Kidney glomerular epithelial cell (primary cell): ENCODE results near the gene CABLES2.

Experiments used
- DNase-seq: peaks from one replicate; lab custom pipeline; 2025; lab: John Stamatoyannopoulos, UW

Gene CABLES2

DNA sequence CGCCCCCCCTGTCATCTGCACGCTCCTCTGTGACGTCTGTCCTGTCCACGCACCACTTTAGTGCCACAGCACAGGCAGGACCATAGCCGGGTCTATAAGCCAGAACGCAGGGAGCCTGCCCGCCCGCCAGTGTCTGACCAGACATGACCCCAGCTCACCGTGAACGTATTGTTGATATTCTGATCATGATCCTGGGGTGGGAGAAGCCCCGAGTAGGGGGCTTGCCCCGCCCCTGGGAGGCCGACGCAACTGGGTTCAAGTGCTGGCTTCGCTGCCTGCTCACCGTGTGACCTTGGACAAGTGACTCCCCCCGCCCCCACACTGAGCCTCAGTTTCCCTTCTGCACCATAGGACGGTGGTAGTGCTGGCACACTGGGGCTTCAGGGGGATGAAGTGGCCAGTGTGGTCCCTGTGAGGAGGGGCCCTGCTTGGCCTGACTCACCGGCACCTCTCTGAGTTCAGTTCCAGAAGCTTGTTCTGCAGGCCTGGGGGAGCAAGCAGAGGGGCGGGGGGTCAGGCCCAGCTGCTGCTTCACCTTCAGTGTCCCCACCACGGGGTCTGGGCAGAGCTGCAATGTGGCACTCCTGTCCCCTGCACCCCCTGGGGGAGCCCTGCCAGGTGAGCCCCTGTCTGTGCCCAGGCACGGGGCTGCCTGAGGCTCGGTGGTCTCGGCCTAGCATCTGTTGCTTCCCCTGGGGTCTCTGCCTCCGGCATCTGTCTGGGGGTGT, 11.1 kb upstream of the CABLES2 start:
- DNase-seq, result no peak

- no peak for DNase-seq
Observed at GRCh38 chr20:62416651-62417637, 9.9 kb upstream of the CABLES2 start.

DNA sequence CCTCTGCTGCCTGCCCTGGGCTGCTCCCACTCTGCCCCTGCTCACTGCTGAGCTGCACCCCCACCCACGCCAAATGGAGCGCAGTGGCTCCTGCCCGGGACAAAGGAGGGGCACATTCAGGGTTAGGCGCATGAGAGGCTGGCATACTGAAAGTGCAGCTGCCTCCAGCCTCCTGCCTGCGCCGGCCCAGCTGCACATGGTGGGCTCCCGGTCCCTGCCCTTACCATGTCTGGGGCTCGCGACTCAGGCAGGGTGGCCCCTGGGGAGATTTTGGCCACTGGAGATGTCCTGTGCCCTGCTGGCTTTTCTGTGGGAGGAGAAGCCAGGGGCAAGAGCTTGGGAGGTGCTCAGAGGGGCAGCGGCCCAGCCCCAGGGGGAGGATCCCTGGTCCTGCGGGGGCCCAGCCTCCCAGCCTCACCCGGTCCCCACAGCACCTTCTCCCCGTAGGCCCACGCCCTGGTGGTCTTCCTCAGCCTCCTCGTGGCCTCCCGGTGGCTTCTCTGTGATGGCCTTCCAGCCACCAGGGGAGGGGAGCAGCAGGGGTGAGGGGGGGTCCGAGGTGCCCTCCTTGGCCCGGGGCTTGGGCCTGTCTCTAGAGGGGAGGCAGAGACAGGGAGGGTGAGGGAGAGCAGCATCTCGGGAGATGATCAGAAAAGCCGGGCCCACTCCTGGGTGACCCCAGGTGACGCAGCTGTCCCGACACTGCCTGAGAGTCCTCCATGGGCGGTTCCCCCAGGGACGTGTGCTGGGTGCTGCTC, 8.4 kb upstream of the CABLES2 start:
- no peak for DNase-seq

- DNase-seq, result no peak
Observed at GRCh38 chr20:62413896-62414481, 6.9 kb upstream of the CABLES2 start.

DNA sequence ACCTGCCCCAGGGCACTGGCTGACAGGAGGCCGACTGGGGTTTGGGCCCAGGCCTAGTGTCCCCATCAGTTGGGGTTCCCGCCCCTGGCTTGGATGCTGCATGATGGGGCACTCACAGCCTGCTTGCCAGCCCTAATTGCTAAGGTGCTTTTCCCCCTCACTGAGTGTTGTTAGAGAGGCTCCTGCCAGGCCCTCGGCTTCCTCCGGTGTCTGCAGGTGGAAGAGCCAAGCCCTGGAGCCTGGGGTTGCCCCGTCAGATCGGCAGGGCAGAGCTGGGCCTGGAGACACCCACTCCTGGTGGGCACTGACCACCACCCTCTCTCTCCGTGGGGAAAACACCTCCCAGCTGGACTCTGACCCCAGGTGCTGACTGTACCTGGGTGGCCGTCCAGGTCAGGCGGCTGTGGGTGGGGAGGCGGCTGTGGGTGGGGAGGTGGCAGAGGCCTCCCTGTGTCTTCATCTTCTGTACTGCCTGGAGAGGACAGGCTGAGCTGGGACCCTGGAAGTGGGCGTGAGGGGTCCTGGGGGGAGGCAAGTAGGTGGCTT, 6.0 kb upstream of the CABLES2 start:
- no peak for DNase-seq

DNA sequence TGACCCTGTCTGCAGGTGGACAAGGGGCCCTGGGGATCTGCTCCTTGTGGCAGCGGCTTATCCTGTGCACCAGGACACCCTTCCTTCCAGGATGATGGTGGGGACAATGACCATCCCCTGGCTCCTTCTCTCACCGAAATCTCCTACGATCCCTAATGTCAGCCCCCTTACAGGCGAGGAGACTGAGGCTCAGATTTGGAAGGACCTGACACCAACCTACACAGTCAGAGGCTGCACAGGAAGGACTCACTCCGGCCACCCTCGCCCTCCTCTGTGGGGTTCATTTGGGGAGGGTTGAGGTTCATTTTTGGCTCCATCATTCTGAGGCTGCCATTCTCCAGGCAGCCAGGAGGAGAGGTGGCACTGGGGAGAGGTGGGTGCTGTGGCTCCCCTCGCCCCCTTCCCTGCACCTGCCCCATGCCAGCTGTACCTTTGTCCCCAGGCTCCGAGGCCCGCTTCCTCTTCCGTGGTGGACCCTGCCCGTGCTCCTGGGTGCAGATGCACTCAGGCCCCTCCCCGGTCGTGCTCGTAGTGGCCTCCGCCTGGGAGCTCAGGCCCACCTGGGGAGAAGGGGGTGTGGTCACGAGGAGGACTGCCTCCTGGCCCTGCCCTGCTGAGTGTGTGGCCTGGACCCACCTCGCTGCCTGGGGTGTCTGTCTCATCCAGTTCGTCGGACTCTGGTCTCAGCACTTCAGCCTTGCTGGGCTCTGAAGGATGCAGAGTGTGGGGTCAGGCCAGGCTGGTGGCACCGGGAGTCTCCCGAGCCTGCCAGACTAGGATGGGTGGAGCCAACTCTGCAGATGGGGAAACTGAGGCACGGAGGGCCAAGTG, 5.3 kb upstream of the CABLES2 start:
- DNase-seq, result no peak

DNA sequence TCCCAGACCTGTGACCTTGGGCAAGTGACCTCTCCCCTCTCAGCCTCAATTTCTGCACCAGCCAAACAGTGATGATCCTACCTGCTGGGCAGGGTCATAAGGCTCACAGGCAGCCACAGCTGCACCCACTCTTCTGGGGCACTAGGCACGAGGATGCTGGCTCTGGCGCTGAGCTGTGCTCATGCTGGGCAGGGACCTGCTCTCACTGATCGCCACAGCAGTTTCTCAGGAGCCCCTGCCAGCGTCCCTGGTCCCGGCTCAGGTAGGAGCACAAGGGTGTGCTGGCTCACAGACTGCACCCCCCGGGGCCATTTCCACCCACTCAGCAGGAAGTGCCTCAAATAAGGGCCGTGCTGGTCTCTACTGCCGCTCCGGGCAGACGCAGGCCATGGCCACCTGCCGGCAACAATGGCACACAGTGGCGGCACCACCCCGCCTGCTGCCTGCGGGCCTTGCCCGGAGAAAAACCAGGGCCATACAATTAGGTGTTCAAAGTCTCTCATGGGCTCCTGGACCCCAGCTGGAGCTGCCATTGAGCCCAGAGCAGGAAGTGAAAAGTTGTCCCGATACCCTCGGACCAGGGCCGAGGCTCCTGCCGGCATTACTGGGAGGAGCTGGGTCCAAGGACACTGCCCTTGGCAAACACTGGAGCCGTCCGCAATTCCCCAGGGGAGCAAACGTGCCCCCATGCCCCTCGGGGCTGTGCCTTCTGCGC, 4.6 kb upstream of the CABLES2 start:
- no peak for DNase-seq

- no peak for DNase-seq
Observed at GRCh38 chr20:62410746-62411478, 3.8 kb upstream of the CABLES2 start.

- peak; percentile 38 for DNase-seq
Observed at GRCh38 chr20:62409931-62410745, 3.1 kb upstream of the CABLES2 start.

DNA sequence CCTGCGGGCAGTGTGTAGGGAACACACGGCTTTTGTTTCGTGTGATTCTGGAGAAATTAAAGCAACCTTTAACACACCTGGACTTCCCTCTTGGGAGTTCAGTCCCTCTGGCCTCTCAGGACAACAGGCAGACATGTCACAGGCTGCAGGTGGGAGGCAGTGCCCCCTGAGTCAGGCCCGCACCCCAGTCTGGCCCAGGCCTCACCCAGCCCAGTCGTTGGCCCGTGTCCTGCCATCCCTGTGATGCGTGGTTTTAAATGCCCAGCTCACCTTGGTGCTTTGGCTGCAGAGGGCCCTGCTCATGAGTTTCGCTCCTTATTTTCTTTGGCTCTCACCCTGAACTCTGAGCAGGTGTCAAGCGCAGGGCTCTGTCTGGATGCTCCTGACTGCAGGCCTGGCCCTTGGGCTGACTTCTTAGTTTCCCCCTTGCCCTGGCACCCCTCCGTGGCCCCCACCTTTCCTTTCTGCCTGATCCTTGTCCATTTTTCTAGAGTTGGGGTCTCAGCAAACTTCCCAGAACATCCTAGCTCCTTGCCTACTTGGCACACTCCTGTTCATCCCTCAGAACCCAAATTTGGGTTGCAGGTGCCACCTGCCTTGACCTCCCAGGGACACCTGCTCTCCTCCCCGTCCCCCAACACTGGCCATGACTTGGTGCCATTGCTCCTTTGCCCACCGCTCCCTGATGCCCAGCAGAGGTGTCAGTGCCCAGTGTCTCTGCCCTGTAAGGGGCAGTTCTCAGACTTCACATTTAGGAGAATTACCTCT, 2.2 kb upstream of the CABLES2 start:
- no peak for DNase-seq

- no peak for DNase-seq
Observed at GRCh38 chr20:62408640-62409039, 1.6 kb upstream of the CABLES2 start.

DNA sequence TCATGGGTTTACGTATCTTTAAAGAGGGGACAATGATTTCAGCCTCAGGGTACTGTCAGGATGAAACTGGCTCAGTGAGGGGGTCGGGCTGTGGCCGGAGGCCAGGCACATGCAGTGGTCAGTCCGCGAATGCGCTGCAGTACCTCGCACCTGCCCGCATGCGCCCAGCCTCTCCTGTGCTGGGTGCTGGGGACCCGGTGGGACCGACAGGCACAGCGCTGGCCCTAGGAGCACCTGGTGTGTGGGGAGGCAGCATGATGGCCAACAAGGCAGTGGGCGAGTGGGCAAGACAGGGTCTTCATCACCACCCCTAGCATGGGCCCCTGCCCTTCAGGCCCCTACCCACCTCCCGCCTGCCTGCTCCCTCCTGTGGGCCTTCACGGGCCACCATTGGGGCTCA, 970 bp upstream of the CABLES2 start:
- no peak for DNase-seq

DNA sequence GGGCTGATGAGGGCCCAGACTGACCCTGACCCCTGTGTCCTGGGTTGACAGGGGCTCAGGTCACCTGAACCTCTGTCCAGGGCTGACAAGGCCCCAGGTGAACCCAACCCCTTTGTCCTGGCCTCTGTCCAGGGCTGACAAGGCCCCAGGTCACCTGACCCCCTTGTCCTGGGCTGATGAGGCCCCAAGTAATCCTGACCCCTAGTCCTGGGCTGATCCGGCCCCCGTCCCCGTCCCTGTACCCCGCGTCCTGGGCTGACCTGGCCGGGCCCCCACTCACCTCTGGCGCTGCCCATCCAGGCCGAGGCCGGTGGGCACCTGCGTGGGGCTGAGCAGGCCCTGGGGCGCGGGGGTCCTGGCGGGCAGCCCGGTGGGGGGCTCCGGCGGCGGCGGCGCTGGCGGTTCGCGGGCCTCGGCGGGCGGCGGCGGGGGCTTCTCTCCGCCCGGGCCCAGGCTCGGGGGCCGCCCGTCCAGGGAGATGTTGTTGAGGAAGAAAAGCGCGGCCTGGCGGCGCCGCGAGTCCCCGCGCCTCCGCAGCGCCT, 379 bp downstream of the CABLES2 start:
- DNase-seq, result no peak

DNA sequence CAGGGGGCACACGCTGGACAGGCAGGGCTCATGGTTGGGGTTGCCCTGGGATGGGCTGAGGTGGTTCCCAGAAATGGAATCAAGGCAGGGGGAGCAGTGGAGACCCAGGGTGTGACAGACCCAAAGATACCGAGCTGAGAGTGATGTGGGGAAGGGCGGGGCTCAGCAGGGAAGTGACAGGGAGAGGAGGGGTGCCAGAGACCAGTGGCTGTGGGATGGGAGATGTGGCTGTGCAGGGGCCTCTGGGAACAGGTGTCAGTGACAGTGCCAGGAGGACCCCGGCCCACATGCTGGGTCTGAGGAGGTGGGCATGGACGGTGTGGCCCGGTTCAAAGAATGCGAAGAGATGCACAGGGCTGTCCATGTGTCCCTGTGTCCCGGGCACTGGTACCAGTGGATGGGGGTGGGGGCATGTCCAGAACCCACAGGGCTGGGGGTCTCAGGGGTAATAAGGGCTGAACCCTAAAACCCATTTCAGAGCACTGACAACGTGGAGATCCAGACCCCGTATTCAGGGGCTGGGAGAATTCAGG, 1.0 kb downstream of the CABLES2 start:
- no peak for DNase-seq

DNA sequence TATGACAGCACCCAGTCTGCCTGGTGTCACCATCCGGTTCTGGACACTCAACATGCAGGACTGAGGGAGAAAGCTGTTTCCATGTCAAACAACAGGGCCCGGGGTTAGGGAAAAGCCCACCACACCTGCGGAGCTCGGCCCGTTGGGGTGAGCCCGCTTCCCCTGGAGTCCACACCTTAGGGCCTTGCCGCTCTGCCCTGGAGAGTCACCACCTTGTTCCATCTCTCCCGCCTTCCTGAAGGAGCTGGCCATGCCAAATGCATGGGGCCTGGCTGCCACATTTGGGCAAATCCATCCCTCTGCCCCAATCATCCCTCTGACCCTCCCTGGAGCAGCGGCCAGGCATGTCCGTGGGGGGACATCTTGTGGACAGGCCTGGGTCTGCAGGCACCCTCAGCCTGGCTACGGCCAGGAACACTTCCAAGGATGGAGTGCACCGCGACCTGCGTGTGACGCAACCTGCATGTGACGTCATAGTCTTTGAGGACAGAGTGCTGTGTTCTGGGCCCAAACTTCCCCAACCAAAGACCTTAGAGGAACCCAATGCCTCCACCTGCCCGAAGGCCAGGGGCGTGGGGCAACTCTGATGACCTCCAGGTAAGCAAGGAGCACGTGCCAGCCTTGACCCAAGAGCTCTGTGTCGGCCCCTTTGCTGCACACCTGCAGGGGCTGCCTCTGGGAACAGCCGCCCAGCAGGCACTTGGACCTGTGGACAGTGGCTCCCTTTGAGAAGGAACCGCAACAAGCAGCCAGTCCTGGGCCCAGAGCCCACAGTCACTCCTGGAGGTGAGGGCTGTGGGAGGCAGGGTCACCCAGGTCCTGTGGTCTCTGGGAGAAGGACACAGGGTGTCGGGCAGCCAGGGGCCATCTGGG, 1.7 kb downstream of the CABLES2 start:
- DNase-seq, result no peak

DNA sequence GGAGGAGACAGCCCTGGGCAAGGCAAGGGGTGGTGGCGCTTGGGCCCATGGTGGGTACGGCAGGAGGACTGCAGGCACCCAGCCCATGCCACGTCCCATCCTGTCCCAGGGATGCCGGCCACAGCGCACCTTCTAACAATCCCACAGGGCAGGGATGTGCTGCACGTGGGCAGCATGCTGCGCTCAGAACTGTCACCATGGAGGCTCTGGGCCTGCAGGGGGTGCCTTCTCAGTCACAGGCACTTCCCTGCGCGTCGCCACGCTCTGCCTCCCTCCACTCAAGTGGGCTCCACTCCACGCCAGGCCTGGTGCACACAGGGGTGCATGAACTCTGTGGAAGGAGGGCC, 2.4 kb downstream of the CABLES2 start:
- DNase-seq, result no peak
